ENCODE measurements around the gene USP17L25.
"Not testable (repeated sequence)": the region's sequence is repeated elsewhere in the genome, so short reads cannot be mapped to it uniquely, and the experiment has no call there.

DNA sequence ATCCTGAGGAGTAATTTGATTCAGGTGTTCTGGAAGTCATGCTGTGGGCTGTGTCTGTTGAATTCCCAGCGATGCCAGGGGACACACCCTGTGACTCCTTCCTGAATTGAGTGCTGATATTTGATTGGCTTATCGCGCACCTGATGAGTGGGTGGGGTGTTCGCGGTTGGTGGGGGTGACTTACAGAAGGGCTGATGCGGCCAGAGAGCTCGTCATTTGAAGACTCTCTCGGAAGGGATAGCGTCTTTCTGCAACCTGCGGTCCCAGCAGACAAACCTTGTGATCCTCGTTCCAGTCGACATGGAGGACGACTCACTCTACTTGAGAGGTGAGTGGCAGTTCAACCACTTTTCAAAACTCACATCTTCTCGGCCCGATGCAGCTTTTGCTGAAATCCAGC, 4.8 kb upstream of the USP17L25 start, which contains the start of gene USP17L24:
- TF ChIP-seq SRF (IDR thresholded peaks at IDR 0.05; ENCODE audit: low read depth, low read length); EZH2 (IDR thresholded peaks at IDR 0.05; ENCODE audit: low read depth, low read length, severe bottlenecking); POLR2A (IDR thresholded peaks at IDR 0.05; ENCODE audit: control extremely low read depth in 1 of 2, low read depth in 2 of 2, low read length in 2 of 2): not testable (repeated sequence)

Data from H1 (cell line).